SK-N-MC (cell line): ENCODE data around the gene TIMM29.

Experiments used
- EZH2 ChIP-seq: fragments of 200-600 bp; sonication (generic); IDR thresholded peaks from one replicate; pipeline ENCODE4 v1.6.1; 2017; ENCODE audit warnings: antibody characterized with exemption
- FOXP2 ChIP-seq: optimal IDR thresholded peaks from 2 replicates; pipeline ENCODE3; 2011; ENCODE audit warnings: mild to moderate bottlenecking, moderate library complexity; ENCODE audit not compliant: insufficient read depth; ENCODE audit errors: extremely low read length, control extremely low read depth
- POLR2AphosphoS5 ChIP-seq: IDR thresholded peaks from 2 replicates; pipeline ENCODE4 v1.6.1; 2012; ENCODE audit warnings: mild to moderate bottlenecking, low read depth, low read length, borderline replicate concordance

DNA sequence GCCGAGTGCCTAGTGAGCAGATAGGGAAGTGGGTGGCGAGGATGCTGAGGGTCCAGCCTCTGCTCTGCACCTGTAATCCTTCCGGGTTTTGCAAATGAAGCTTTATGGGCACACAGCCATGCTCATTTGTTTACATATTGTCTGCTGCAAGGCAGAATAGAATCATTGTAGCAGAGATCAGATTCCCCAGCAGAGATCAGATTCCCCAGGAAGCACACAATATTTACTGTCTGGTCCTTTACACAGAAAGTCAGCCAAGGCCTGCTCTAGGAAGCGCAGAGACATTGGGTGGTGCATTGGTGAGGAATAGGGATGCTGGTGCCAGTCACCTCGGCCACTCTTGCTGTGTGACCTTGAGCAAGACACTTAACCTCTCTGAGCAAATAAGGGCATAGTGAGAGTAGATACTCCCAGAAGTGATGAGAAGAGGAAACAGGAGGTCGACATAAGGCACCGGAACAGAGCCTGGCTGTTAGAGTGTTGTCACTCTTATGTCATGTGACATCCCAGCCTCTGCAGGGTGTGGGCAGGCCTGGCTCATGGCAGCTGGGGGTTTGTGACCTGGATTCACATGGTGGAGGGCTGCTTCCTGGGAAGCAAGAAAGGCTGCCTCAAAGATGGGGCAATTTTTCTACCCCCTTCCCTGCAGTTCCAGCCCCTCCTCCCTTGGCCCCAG is 31.6 kb upstream of the TIMM29 start:
- no peak for TF ChIP-seq POLR2AphosphoS5
- no peak for TF ChIP-seq EZH2
- no peak for TF ChIP-seq FOXP2
